ENCODE data around the gene NRAP.

Gene NRAP

GRCh38 chr10:113544392-113544791, 119.4 kb downstream of the NRAP start:
- H3K4me1 ChIP-seq (ENCODE audit: control insufficient read depth, insufficient read depth, low read length), result no peaks in the 10 kb centered on the region
- H3K4me3 ChIP-seq (ENCODE audit: low read depth, low read length), result no peak overlapping the region
- CTCF ChIA-PET, result interaction anchor here (0.9 kb wide), 1 partner anchor 19 kb away, joined by 7 read pairs; no protein-coding TSS in a partner anchor
- POLR2A ChIA-PET, result no interaction called here
- no peak overlapping the region for H3K27ac ChIP-seq (ENCODE audit: extremely low read depth, low read depth, low read length)
- H3K9me3 ChIP-seq (ENCODE audit: control insufficient read depth, insufficient read depth, low read depth, low read length), result no peaks in the 10 kb centered on the region
- no peak for TF ChIP-seq ZNF16 (tag by site-specific recombination; IDR thresholded peaks at IDR 0.05; ENCODE audit: low read depth)
- TF ChIP-seq ZBTB11 (tag by site-specific recombination; conservative IDR thresholded peaks at IDR 0.05; ENCODE audit: low read depth), result no peak
- TF ChIP-seq ZNF530 (tag by site-specific recombination; IDR thresholded peaks at IDR 0.05; ENCODE audit: low read depth), result no peak
- no peak for TF ChIP-seq ZNF391 (tag by site-specific recombination; IDR thresholded peaks at IDR 0.05; ENCODE audit: borderline replicate concordance, low read depth)
- TF ChIP-seq PRDM2 (tag by site-specific recombination; IDR thresholded peaks at IDR 0.05; ENCODE audit: borderline replicate concordance), result no peak
- no peak for TF ChIP-seq ZNF670 (tag by site-specific recombination; IDR thresholded peaks at IDR 0.05; ENCODE audit: low read depth)
- no peak for TF ChIP-seq ZNF37A (tag by site-specific recombination; IDR thresholded peaks at IDR 0.05)
- no peak for TF ChIP-seq ZNF449 (tag by site-specific recombination; IDR thresholded peaks at IDR 0.05)
- 0 out of 2 replicates have a peak, but pooled peaks have one; percentile 22 for TF ChIP-seq ZBTB17 (tag by site-specific recombination; IDR thresholded peaks at IDR 0.05)
- TF ChIP-seq KLF1 (tag by site-specific recombination; IDR thresholded peaks at IDR 0.05), result no peak
- peak; percentile 40; the same call in 1 of the 2 replicates for TF ChIP-seq ZNF121 (tag by site-specific recombination; IDR thresholded peaks at IDR 0.05)
- H3K36me3 ChIP-seq (ENCODE audit: control insufficient read depth in 2 of 2, insufficient read depth in 1 of 2, low read length in 2 of 2), result no peaks in the 10 kb centered on the region

DNA sequence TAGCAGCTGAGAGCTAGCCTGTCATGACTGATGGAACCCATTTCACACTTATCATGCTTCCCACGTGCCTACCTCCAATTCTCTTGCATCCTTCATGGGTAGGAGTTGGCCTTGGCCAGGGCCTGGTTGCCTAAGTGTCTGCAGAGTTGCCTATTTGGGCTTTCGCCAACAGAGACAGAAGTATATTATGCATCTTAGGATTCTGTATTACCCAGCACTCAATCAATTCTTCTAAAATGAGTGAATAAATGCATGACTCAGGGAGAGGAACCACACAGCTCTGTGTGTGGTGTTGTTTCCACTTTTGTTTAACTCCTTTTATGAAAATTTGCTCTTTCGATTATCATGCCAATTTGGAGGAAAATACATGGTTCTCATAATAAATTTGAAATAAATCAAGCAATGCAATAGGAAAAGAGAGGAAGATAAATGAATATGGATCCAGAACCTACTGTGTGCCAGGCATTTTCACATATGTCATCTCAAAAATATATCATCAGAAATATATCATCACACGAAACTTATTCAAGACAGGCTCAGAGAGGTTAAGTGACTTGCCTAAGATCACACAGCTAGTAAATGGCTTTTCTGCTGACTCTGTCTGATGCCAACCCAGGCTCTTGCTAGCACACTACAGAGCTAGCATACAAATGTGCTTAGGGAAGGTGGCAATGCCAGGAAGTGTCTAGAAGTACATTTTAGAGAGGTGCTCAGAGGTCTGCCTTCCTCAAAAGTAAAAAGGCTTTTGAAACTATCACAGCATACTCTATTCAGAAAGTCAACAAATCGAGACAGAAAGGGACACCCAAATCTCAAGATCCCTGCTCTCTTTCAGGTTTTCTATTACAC, 120.5 kb downstream of the NRAP start:
- H3K27ac ChIP-seq (ENCODE audit: extremely low read depth, low read depth, low read length), result no peak overlapping the region
- H3K4me3 ChIP-seq (ENCODE audit: low read depth, low read length), result no peak overlapping the region
- CTCF ChIA-PET, result interaction anchor here (0.8 to 1.3 kb wide), 3 partner anchors 20 to 89 kb away, joined by 3 to 4 read pairs (median 4); no protein-coding TSS in a partner anchor
- no peaks in the 10 kb centered on the region for H3K36me3 ChIP-seq (ENCODE audit: control insufficient read depth in 2 of 2, insufficient read depth in 1 of 2, low read length in 2 of 2)
- H3K4me1 ChIP-seq (ENCODE audit: control insufficient read depth, insufficient read depth, low read length), result no peaks in the 10 kb centered on the region
- POLR2A ChIA-PET, result no interaction called here
- TF ChIP-seq ZNF768 (tag by site-specific recombination; IDR thresholded peaks at IDR 0.05) (0 out of 2 replicates have a peak, but pooled peaks have one; percentile 62), SCRT1 (tag by site-specific recombination; IDR thresholded peaks at IDR 0.05; ENCODE audit: borderline replicate concordance) (no peak), KLF9 (tag by site-specific recombination; IDR thresholded peaks at IDR 0.05; ENCODE audit: low read depth) (no peak), ZBTB49 (tag by site-specific recombination; IDR thresholded peaks at IDR 0.05; ENCODE audit: low read depth) (no peak), ZNF311 (tag by site-specific recombination; IDR thresholded peaks at IDR 0.05; ENCODE audit: borderline replicate concordance) (no peak)
- no peaks in the 10 kb centered on the region for H3K9me3 ChIP-seq (ENCODE audit: control insufficient read depth, insufficient read depth, low read depth, low read length)

Data from HEK293 (cell line).